ENCODE results near the gene GDF9.

DNA sequence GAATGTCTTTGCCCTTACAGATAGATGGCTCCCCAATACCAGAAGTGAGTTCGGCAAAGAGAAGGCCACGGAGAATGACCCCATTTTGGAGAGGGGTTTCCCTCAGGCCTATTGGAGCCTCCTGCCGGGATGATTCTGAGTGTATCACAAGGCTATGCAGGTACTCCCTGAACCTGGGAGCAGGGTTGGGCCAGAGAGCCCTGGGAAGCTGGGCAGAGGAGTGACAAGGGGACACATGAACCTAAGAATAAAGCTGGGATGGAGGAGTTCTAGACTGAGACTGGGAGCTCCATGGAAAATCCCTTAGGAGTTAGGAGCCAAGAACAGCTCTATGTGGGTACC lies 7.6 kb upstream of the GDF9 start:
- TF ChIP-seq, protein P1, sequence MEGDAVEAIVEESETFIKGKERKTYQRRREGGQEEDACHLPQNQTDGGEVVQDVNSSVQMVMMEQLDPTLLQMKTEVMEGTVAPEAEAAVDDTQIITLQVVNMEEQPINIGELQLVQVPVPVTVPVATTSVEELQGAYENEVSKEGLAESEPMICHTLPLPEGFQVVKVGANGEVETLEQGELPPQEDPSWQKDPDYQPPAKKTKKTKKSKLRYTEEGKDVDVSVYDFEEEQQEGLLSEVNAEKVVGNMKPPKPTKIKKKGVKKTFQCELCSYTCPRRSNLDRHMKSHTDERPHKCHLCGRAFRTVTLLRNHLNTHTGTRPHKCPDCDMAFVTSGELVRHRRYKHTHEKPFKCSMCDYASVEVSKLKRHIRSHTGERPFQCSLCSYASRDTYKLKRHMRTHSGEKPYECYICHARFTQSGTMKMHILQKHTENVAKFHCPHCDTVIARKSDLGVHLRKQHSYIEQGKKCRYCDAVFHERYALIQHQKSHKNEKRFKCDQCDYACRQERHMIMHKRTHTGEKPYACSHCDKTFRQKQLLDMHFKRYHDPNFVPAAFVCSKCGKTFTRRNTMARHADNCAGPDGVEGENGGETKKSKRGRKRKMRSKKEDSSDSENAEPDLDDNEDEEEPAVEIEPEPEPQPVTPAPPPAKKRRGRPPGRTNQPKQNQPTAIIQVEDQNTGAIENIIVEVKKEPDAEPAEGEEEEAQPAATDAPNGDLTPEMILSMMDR (IDR thresholded peaks at IDR 0.05; ENCODE audit: insufficient read depth, low read length, poor library complexity, severe bottlenecking), result no peak
- no peak for TF ChIP-seq EZH2phosphoT487 (conservative IDR thresholded peaks at IDR 0.05; ENCODE audit: low read length)
